HCEC 1CT (cell line): Measurements from ENCODE around the gene PVALEF.
"Not testable (repeated sequence)": the region's sequence is repeated elsewhere in the genome, so short reads cannot be mapped to it uniquely, and the experiment has no call there.

Source experiments
- DNase-seq: peaks from one replicate; pipeline ENCODE4 v3.0.0-alpha.2; 2017

Gene PVALEF

DNA sequence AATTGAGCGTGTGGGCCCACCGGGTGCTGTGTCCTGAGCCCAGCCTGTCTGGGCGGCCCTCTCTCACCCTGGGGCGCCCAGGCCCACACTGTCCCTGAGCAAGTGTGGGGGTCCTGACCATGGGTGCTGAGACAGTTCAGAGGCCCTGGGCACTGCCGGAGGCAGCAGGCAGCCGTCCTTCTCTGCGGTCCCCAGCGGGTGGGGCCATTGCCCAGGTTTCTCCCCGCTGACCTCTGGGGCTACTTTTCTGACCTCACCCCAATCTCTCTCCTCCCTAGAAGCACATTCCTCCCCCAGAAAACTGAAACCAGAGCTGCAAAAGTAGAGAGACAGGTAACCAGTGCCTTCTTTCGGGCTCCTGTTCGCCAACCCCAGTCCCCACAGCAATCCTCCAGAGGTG is 36.0 kb upstream of the PVALEF start:
- no peak for DNase-seq

DNA sequence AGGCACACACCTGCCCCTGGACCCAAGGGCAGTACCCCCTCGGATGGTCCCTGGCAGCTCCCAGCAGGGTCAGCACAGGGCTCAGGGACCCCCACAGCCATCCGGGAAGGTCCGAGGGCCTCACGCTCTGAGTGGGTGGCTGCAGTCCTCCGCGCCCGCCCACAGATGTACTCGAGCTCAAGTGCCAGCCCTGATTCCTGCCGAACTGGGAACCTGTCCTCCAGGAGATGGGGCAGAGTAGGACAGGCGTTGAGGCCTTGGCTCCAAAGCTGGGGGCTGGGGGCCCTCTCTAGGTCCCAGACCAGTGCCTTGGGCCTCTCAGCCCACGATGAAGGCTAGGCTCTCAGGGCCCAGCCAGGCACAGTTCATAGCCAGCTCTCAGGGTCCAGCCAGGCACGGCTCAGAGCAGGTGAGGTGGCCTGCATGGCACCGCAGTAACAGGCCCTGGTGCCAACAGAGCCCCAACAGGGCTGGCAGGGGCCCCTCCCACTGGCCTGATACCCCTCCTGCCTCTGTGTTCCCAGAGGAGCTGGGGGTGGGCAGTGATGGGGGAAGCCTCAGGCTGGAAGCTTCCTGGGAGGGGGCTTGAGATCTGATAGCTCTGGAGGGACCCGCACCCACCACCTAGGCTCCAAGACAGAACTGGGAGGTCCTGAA is 35.5 kb upstream of the PVALEF start:
- no peak for DNase-seq

DNA sequence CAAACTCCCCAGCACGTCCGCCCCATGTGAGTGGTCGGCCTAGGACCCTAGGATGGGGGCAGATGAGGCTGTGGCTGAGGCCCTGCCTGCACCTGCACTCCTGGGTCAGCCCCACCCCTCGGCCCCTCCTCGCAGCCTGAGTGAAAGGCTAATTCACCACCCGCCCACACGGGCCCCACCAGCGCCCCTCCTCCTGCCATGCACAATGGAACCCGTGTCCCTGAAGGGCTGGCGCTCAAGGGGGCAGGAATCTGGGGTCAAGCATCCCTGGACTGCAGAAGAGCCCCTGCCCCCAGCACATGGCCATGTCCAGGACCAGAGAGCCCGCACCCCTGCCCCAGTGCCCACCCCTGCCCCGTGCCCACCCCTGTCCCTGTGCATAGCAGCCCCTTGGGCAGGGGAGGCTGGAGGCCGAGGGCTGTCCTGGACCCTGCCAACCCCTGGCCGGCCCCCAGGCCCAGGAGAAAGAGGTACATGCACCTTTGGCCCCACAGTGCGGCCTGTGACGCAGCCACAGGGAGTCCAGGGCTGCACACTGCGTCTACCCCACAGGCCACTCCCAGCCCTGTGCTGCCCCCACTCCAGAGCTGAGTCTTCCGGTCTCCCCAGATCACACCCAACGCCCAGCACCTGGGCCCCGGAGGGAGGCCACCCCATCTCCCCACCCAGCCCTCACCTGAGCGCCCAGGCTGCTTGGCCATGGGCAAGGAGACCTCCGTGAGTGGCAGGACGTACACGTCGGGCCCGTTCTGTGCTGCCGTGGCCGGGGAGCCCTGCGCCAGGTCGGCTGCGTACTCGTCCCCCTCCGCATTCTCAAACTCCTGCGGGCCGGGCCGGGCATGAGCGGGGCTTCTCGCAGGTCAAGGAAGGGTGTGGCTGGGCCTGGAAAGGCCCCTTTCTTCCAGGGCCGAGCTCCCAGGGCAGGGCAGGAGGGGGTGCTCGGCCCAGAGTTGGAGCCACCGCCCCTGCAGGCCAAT is 34.6 kb upstream of the PVALEF start:
- DNase-seq = no peak

DNA sequence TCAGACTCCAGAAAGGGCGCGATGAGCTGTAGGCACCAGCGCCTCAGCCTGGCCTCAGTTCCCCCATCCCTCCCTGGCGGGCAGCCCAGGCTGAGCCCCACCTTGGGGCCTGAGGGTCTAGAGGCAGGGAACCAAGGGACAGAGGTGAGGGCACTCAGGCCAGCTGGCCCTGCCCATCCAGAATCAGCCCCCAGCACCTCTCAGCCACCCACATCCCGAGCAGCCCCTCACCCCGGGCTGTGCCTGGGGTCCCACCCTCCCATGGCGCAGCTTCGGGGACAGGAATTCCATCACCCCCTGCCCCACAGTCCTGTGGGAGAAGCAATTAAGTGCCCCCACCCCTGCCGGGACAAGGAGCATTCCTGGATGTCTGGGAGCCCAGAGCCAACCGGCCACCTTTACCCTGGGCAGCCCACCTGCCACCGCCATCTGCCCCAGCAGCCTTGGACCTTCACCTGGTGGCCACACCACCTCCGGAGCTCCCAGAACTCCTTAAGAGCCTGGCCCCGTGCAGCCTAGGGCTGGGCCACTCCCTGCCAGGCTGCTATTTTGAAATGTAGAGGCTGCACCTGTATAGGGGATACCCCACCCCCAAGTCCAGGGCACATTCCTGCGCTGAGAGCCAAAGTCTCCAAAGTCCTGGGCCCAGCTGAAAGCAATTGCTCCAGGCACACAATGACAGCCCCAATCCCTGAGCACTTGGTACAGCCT is 33.7 kb upstream of the PVALEF start:
- DNase-seq = no peak

DNA sequence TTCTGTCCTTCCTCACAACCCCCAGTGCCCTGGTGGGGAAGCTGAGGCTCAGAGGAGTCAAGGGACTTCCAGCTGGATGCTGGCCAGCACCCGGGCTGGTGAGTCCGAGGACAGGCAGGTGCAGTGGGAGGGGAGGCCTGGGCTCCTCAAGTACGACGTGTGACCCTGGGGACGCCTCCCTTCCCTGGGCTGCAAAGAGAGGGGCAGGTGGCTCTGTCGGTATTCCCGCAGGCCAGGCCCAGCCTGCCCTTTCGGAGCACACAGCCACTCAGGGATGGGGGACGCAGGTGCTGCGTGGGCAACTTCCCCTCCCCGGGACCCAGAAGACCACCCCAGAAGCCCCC is 33.1 kb upstream of the PVALEF start:
- no peak for DNase-seq

DNA sequence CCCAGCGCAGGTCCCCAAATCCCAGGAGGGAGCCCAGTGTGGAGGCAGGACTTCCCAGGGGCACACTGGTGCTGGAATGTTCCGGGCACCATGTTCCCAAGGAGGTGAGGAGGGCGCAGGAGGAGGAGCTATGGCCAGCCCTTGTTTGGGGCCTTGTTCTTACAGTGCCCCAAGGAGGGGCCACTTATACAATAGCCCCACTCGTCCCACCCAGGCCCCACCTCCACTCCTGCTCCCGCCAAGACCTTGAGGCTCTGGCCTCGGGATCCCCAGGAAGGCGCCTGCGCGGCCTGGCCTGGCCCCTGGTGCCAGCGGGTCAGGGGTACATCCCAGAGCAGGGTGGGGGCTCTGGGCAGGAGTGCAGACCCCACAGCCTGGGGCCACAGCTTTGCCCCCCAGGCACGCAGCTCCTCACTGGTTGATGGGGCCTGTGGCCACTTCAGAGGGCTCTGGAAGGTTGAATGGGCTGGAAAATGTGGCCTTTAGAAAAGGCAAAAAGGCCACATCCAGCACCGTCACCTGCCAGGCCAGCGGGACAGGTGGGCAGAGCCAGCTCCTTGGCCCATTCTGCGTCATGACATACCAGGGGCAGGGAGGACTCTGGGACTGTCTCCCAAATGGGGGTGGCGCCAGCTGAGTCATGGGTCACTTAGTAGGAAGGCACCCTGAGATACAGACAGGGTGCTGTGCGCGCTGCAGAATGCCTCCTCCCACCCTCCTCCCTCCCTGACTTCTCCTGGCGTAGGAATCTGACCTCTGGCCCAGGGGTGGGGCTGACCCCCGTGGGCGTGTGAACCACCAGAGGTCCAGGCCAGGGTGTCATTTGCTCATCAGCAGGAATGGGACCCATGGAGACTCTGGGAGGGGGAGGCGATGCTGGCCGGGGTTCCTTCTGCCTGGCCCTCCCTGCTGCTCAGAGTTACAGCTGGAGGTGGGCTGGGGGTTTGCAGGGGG is 32.3 kb upstream of the PVALEF start:
- DNase-seq = no peak

DNA sequence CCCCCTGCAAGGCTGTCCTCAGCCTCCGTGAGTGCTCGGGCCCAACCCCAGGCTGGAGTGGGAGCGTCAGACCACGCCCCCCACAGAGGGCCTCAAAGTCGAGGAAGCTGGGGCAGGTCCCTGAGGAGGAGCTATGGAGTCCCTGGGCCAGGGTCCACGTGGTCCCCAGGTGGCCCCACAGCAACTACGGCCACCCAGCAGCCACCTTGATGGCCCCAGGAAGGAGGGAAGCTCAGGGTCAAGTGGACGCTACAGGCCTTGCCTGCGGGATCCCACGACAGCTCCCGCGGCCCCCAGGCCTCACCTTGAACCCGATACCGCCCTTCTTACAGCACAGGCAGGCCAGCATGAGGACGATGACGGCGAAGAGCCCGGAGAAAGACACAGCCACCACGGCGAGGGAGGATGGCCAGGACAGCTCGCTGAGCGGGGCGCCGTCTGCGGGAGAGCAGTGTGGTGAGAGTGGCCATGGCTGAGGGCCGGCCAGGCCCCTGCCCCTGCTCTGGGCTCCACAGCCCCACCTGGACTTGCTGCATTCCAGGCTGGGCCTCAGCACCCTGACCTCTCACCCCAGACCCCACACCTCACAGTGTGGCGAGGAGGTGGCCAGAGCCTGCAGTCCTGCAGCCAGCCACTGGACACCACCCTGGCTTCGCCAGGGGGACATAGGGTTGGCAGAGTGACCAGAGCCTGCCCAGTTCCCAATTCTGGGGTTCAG is 31.1 kb upstream of the PVALEF start:
- DNase-seq = no peak

DNA sequence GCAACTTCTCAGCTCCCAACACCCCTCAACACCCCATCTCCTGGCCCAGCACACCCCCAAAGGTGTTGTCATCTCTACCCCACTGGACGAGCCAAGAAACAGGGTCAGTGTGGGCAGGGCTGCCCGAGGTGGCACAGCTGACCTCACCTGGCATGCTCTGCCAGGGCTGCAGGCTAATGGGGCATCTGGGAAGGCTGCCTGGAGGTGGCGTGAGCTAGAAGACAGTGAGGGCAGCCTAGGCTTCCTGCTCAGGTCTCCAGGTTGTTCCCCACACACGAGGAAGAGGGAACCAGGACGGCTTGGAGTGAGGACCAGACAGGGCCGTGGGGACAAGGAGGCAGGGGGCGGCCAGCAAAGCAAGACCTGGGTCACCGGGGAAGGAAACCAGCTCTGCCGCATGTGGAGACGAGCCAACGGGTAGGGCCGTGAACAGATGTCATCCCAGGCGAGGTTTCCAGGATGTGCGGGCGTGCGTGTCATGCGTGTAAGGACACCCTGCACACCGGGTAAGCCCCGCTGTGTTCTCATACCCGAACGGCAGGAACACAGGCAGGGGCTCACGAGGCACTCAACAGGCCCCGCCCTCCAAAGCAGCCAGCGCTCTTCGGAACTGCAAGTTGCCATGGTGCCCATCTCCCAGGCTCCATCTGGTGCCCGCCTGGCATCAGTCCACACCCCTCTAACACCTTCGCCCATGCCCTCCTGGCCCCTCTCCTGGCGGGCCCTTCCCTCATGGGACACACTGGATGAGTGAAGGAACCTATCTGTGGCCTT is 29.6 kb upstream of the PVALEF start:
- no peak for DNase-seq

DNA sequence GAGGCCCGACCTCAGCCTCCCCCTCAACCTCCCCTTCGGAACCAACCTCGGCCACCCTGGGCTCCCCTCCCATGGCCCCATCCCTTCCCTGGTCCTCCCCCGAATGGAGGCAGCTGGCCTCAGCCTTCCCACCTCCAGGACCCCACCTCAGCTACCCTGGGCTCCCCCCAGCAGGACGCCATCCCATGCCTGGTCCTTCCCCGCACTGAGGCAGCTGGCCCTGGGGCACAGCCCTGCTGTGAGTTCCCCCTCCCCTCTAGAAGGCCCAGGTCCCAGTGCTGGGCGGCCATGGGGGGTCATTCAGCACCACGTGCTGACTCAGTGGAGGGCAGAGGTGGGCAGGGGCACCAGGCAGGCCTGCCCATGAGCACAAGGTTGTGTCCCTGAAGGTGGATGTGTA is 28.9 kb upstream of the PVALEF start:
- DNase-seq = no peak

DNA sequence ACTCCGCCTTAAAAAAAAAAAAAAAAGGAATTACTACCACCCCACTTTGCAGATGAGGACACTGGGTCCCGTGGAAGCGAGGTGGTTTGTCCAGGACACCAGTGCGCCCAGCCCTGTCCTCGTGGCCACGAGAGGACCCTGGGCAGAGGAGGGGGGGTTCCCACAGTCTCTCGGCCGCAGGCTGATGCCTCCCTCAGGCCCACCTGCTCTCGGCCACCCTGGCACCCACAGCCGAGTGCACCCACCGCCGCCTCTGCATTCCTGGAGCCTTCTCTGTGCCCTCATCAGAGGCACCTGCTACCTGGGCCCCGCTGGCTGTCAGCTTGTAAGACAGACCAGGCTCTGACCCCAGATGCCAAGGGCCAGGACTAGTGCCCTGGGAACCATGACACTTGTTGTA is 28.1 kb upstream of the PVALEF start:
- no peak for DNase-seq

DNA sequence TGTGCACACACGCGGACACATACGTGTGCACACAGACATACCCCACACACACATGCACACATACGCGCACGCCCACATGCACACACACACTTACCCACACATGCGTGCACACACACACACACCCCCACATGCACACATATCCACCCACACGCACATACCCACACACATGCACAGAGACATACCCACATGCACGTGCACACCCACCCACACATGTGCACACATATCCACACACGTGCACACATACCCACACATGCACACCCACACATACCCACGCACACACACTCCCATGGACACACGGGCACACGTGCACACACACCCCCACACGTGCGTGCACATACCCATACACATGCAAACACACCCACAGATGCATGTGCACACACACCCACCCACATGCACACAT is 27.2 kb upstream of the PVALEF start:
- DNase-seq = no peak

DNA sequence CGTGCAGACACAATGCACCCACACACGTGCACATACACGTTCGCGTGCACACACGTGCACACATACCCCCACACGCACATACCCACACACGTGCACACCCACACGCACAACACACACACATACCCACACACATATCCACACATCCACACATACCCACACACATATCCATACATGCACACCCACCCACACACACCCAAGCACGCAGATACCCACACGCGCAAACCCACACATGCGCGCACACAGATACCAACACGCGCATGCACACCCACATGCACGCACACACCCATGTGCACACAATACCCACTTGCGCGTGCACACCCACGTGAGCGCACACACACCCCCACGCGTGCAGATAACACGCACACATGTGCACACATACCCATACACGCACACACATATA is 26.8 kb upstream of the PVALEF start:
- DNase-seq = no peak

DNA sequence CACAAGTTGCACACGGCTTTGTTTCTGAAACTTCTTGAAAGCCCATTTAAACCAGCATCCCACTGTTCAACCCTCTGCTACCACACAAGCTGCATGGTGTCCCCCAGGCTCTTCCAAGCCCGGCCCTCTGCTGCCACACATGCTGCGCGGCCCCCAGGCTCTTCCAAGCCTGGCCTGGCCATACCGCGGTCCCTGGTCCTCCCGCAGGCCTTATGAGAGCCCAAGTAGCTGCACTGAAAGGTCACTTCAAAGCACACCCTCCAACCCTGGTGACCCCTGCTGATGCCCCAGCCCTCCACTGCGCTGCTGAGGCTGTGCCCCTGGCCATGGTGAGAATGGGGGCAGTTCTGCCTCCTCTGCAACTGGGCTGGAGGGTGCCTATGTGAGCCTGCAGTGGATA is 25.9 kb upstream of the PVALEF start:
- no peak for DNase-seq

DNA sequence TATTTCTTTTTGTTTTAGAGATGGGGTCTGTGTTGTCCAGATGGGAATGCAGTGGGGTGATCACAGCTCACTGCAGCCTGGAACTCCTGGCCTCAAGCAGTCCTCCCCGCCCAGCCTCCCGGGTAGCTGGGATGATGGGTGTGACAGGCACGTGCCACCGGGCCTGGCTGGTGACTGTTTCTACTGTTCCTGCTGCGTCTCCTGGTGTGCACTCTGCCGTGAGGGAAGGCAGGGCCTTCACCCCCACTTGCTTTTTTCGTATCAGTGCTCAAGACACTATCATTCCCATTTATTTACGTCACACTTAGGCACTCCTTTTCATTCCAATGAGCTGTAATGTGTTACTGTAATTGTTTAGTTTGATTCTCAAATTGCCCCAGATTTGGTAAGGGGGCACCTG is 25.3 kb upstream of the PVALEF start:
- no peak for DNase-seq

DNA sequence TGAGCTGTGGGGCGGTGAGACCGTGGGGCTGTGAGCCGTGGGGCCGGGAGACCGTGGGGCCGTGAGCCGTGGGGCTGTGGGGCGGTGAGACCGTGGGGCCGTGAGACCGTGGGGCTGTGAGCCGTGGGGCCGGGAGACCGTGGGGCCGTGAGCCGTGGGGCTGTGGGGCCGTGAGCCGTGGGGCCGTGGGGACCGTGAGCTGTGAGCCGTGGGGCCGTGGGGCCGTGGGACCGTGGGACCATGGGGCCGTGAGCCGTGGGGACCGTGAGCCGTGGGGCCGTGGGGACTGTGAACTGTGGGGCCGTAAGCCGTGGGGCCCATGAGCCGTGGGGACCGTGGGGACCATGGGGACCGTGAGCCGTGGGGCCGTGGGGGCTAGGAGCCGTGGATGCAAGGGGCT is 24.6 kb upstream of the PVALEF start:
- no peak for DNase-seq

DNA sequence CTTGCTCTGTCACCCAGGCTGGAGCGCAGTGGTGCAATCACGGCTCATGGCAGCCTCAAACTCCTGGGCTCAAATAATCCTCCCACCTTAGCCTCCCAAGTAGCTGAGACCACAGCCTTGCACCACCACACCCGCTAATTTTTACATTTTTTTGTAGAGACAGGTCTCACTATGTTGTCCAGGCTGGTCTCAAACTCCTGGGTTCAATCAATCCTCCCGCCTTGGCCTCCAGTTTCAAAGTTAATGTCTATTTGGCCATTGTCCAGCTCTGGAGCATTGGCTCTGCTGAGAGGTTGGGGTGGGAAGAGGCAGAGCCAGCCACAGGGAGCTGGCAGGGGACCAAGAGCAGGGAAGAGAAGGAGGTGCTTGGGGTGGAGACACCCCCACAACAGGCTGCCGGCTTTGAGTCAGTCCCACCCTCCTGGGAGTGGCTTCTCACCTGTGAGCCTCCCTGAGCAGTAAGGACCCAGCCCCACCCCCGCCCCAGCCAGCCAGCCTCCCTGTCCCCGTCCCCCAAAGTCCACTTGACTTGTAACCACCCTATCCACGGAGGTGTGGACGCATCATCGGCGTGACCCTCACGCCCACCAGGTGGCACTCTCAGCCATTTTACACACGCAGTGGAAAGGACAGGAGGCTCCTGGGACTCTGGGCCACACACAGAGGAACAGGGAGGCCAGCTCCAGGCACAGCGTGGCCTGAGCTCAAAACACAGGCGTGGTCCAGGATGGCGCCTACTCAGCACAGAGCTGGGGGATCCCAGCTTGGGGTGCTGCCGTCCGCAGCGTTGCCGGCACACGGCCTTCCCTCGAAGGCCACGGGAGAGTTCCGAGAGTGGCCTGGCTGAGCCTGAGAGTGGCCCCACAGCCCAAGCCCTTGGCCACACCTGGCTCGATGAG is 22.8 kb upstream of the PVALEF start:
- DNase-seq = peak; percentile 40

DNA sequence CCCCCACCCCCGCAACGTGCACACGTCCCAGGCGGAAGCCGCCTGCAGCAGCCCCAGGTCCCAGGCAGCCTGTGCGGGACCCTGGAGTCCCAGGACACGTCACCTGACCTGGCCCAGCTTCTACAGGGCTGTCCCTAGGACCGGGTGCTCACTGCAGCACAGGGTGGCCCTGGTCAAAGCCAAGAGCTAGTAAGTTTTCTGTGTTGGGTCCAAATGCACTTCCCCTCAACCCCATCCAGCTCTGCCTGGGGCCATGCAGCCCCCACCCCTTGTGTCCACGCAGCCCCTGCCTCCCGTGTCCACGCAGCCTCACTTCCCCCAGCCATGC is 22.1 kb upstream of the PVALEF start:
- no peak for DNase-seq

DNA sequence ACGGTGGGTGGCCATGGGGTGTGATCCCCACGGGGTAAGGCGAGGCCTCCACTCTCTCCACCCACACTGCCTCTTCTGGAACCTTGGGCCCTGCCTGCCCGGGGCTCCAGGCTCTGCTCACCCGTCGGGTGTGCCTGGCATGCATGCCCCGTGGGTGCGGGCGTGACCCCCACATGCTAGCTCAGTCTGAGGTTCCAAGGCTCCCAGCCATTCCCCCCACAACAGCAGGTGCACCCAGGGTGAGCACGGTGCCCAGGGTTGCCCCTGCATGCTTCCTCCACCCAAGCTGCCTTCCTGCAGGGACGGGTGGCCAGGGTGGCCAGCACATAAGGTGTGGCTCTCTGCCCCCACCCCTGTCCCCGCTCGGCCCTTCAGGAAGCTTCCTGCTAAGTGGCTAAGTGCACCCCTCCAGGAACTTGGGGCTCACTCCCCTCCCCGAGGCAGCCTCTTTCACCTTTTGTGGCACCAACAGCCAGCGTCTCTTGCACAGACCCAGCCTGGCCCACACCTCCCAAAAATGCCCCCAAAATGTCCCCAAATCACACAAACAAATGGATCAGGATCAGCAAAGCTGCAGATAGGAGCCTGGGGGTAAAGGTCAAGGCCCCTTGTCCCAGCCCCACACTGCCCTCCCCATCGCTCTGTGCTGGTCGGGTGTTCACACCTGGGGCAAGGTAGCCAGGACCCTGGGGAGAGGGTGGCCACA is 21.4 kb upstream of the PVALEF start:
- DNase-seq = no peak

DNA sequence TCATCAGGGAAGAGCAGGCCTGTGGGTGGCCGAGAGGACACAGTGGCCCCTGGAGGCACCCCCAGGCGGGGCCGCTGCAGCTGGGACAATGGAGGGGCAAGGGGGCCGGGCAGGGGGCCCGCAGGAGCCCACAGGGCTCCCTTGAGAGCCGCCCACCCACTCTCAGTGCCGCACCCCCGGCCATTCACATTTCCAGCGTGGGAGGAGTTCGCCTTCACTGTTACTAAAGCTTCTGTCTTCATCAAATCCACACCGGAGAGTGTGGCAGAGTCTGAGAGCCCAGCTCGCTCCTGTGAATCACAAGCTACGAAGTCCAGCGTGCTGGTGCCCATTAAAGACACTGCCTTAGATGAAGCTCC is 20.9 kb upstream of the PVALEF start:
- DNase-seq = no peak

DNA sequence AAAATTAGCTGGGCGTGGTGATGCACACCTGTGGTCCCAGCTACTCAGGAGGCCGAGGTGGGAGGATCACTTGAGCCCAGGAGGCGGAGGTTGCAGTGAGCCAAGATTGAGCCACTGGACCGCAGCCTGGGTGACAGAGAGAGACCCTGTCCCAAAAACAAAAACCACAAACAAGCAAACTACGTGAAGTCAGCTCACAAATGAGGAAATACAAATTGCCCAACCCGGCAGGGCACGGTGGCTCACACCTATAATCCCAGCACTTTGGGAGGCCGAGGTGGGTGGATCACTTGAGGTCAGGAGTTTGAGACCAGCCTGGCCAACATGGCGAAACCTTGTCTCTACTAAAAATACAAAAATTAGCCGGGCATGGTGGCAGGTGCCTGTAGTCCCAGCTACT is 19.1 kb upstream of the PVALEF start:
- DNase-seq = not testable (repeated sequence)
